ENCODE measurements around the gene RAB1A.
A peak's percentile ranks its signal among the peaks of the same experiment; 100 is the strongest.
"Not testable (repeated sequence)": the region's sequence is repeated elsewhere in the genome, so short reads cannot be mapped to it uniquely, and the experiment has no call there.

Gene RAB1A

GRCh38 chr2:65129826-65130663, at the start of gene RAB1A:
Gene RAB1A (minus strand): TSS chr2:65130106. CDS start chr2:65129915, 191 bp downstream.
- peaks cover 45% of the 10 kb centered on the region for H3K4me1 ChIP-seq (ENCODE audit: control insufficient read depth, insufficient read depth, low read length)
- peak; percentile 100 for DNase-seq (ENCODE audit: low read depth)
- peak within 1 kb of the TSS; percentile 100 for H3K4me3 ChIP-seq (ENCODE audit: low read length)
- H3K9me3 ChIP-seq (ENCODE audit: control insufficient read depth, low read length): no peaks in the 10 kb centered on the region
- H3K27me3 ChIP-seq (replicated peaks; ENCODE audit: control insufficient read depth, insufficient read depth, low read length): no peaks in the 10 kb centered on the region
- no peaks in the 10 kb centered on the region for H3K36me3 ChIP-seq (ENCODE audit: control insufficient read depth, insufficient read depth, low read length, severe bottlenecking)
- peak within 1 kb of the TSS; percentile 99 for H3K9ac ChIP-seq (ENCODE audit: low read length)

GRCh38 chr2:65177751-65178442, 48.0 kb upstream of the RAB1A start:
- H3K27me3 ChIP-seq (replicated peaks; ENCODE audit: control insufficient read depth, insufficient read depth, low read length): no peaks in the 10 kb centered on the region
- H3K9me3 ChIP-seq (ENCODE audit: control insufficient read depth, low read length): no peaks in the 10 kb centered on the region
- H3K36me3 ChIP-seq (ENCODE audit: control insufficient read depth, insufficient read depth, low read length, severe bottlenecking): no peaks in the 10 kb centered on the region
- no peak overlapping the region for H3K9ac ChIP-seq (ENCODE audit: low read length)
- no peaks in the 10 kb centered on the region for H3K4me1 ChIP-seq (ENCODE audit: control insufficient read depth, insufficient read depth, low read length)
- no peak for DNase-seq (ENCODE audit: low read depth)
- H3K4me3 ChIP-seq (ENCODE audit: low read length): no peak overlapping the region

GRCh38 chr2:65175894-65176530, 46.1 kb upstream of the RAB1A start:
- DNase-seq (ENCODE audit: low read depth): no peak
- Histone ChIP-seq H3K4me3 (ENCODE audit: low read length) (no peak overlapping the region), H3K4me1 (ENCODE audit: control insufficient read depth, insufficient read depth, low read length) (no peaks in the 10 kb centered on the region), H3K27me3 (replicated peaks; ENCODE audit: control insufficient read depth, insufficient read depth, low read length) (no peaks in the 10 kb centered on the region), H3K36me3 (ENCODE audit: control insufficient read depth, insufficient read depth, low read length, severe bottlenecking) (no peaks in the 10 kb centered on the region), H3K9ac (ENCODE audit: low read length) (no peak overlapping the region), H3K9me3 (ENCODE audit: control insufficient read depth, low read length) (no peaks in the 10 kb centered on the region)

- H3K36me3 ChIP-seq (ENCODE audit: control insufficient read depth, insufficient read depth, low read length, severe bottlenecking); H3K9me3 ChIP-seq (ENCODE audit: control insufficient read depth, low read length); H3K27me3 ChIP-seq (replicated peaks; ENCODE audit: control insufficient read depth, insufficient read depth, low read length); H3K4me1 ChIP-seq (ENCODE audit: control insufficient read depth, insufficient read depth, low read length); DNase-seq (ENCODE audit: low read depth); H3K9ac ChIP-seq (ENCODE audit: low read length); H3K4me3 ChIP-seq (ENCODE audit: low read length): not testable (repeated sequence)
These were observed 44.1 kb upstream of the RAB1A start for GRCh38 chr2:65174031-65174430.

- Histone ChIP-seq H3K36me3 (ENCODE audit: control insufficient read depth, insufficient read depth, low read length, severe bottlenecking) (no peaks in the 10 kb centered on the region), H3K9ac (ENCODE audit: low read length) (no peak overlapping the region), H3K27me3 (replicated peaks; ENCODE audit: control insufficient read depth, insufficient read depth, low read length) (no peaks in the 10 kb centered on the region), H3K4me1 (ENCODE audit: control insufficient read depth, insufficient read depth, low read length) (no peaks in the 10 kb centered on the region), H3K9me3 (ENCODE audit: control insufficient read depth, low read length) (no peaks in the 10 kb centered on the region), H3K4me3 (ENCODE audit: low read length) (no peak overlapping the region)
- DNase-seq (ENCODE audit: low read depth): no peak
These were observed 43.3 kb upstream of the RAB1A start for GRCh38 chr2:65172994-65173790.

- not testable (repeated sequence) for DNase-seq (ENCODE audit: low read depth); H3K9ac ChIP-seq (ENCODE audit: low read length); H3K9me3 ChIP-seq (ENCODE audit: control insufficient read depth, low read length); H3K36me3 ChIP-seq (ENCODE audit: control insufficient read depth, insufficient read depth, low read length, severe bottlenecking); H3K4me1 ChIP-seq (ENCODE audit: control insufficient read depth, insufficient read depth, low read length); H3K27me3 ChIP-seq (replicated peaks; ENCODE audit: control insufficient read depth, insufficient read depth, low read length); H3K4me3 ChIP-seq (ENCODE audit: low read length)
These were observed 40.9 kb upstream of the RAB1A start for GRCh38 chr2:65170611-65171477.

- DNase-seq (ENCODE audit: low read depth): no peak
These were observed 39.8 kb upstream of the RAB1A start for GRCh38 chr2:65169760-65170136.

GRCh38 chr2:65165558-65165957, 35.7 kb upstream of the RAB1A start:
- H3K36me3 ChIP-seq (ENCODE audit: control insufficient read depth, insufficient read depth, low read length, severe bottlenecking): no peaks in the 10 kb centered on the region
- H3K4me3 ChIP-seq (ENCODE audit: low read length): no peak overlapping the region
- H3K9me3 ChIP-seq (ENCODE audit: control insufficient read depth, low read length): no peaks in the 10 kb centered on the region
- H3K9ac ChIP-seq (ENCODE audit: low read length): no peak overlapping the region
- H3K27me3 ChIP-seq (replicated peaks; ENCODE audit: control insufficient read depth, insufficient read depth, low read length): no peaks in the 10 kb centered on the region
- H3K4me1 ChIP-seq (ENCODE audit: control insufficient read depth, insufficient read depth, low read length): no peaks in the 10 kb centered on the region
- DNase-seq (ENCODE audit: low read depth): no peak

More at GRCh38 chr2:65169760-65170136, 39.8 kb upstream of the RAB1A start:
- no peaks in the 10 kb centered on the region for H3K27me3 ChIP-seq (replicated peaks; ENCODE audit: control insufficient read depth, insufficient read depth, low read length)
- no peak overlapping the region for H3K4me3 ChIP-seq (ENCODE audit: low read length)
- H3K36me3 ChIP-seq (ENCODE audit: control insufficient read depth, insufficient read depth, low read length, severe bottlenecking): no peaks in the 10 kb centered on the region
- no peak overlapping the region for H3K9ac ChIP-seq (ENCODE audit: low read length)
- no peaks in the 10 kb centered on the region for H3K4me1 ChIP-seq (ENCODE audit: control insufficient read depth, insufficient read depth, low read length)
- H3K9me3 ChIP-seq (ENCODE audit: control insufficient read depth, low read length): no peaks in the 10 kb centered on the region

- H3K4me1 ChIP-seq (ENCODE audit: control insufficient read depth, insufficient read depth, low read length): no peaks in the 10 kb centered on the region
- DNase-seq (ENCODE audit: low read depth): peak; percentile 26
- H3K4me3 ChIP-seq (ENCODE audit: low read length): no peak overlapping the region
- no peaks in the 10 kb centered on the region for H3K36me3 ChIP-seq (ENCODE audit: control insufficient read depth, insufficient read depth, low read length, severe bottlenecking)
- H3K9me3 ChIP-seq (ENCODE audit: control insufficient read depth, low read length): no peaks in the 10 kb centered on the region
- no peaks in the 10 kb centered on the region for H3K27me3 ChIP-seq (replicated peaks; ENCODE audit: control insufficient read depth, insufficient read depth, low read length)
- H3K9ac ChIP-seq (ENCODE audit: low read length): no peak overlapping the region
These were observed 34.6 kb upstream of the RAB1A start for GRCh38 chr2:65164426-65164891.

- H3K4me1 ChIP-seq (ENCODE audit: control insufficient read depth, insufficient read depth, low read length): peaks cover 4% of the 10 kb centered on the region
- no peaks in the 10 kb centered on the region for H3K9me3 ChIP-seq (ENCODE audit: control insufficient read depth, low read length)
- no peaks in the 10 kb centered on the region for H3K27me3 ChIP-seq (replicated peaks; ENCODE audit: control insufficient read depth, insufficient read depth, low read length)
- H3K36me3 ChIP-seq (ENCODE audit: control insufficient read depth, insufficient read depth, low read length, severe bottlenecking): no peaks in the 10 kb centered on the region
- peak; percentile 67 for DNase-seq (ENCODE audit: low read depth)
- no peak overlapping the region for H3K9ac ChIP-seq (ENCODE audit: low read length)
- no peak overlapping the region for H3K4me3 ChIP-seq (ENCODE audit: low read length)
These were observed 31.7 kb upstream of the RAB1A start for GRCh38 chr2:65161551-65162100.

All from adipocyte (in vitro differentiated cells).